ENCODE results near the gene PAK4.

PAK4 gene

GRCh38 chr19:39100500-39101166 is 25.0 kb upstream of the PAK4 start:
- Histone ChIP-seq H3K27me3 (ENCODE audit: control insufficient read depth, insufficient read depth, low read length, poor library complexity, severe bottlenecking) (peaks cover 18% of the 10 kb centered on the region), H3K4me3 (ENCODE audit: insufficient read depth, low read depth, low read length) (no peak overlapping the region), H3K27ac (ENCODE audit: insufficient read depth, low read depth, low read length, poor library complexity, severe bottlenecking) (no peak overlapping the region), H3K4me1 (ENCODE audit: control insufficient read depth, insufficient read depth, low read length) (no peaks in the 10 kb centered on the region), H3K9me3 (ENCODE audit: control insufficient read depth, low read length) (no peaks in the 10 kb centered on the region), H3K36me3 (ENCODE audit: control insufficient read depth, insufficient read depth, low read length) (no peaks in the 10 kb centered on the region)
- 90 to 91% methylated on average over 18 to 19 of the region's 19 CpGs for WGBS, 2 experiments

DNA sequence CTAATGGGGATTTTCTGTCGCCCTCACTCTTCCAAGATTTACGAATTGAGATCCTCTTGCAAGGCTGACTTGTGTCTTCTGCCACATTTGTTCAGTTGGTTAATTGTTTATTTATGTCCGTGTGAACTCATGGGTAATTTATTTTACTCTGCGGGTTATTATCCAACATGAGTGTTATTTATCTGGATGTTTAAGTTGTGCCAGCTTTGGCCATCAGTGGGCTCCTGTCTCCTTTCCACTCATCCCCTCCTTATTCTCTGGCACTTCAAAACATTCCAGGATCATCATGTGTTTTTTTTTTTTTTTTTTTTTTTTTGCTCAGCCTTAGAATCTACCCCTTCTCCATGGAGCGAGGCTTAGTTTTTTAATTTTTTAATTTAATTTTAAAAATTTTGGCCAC is 22.4 kb upstream of the PAK4 start:
- H3K36me3 ChIP-seq (ENCODE audit: control insufficient read depth, insufficient read depth, low read length) = no peaks in the 10 kb centered on the region
- 68 to 74% methylated on average over 3 to 5 of the region's 5 CpGs for WGBS, 2 experiments
- no peaks in the 10 kb centered on the region for H3K9me3 ChIP-seq (ENCODE audit: control insufficient read depth, low read length)
- H3K27me3 ChIP-seq (ENCODE audit: control insufficient read depth, insufficient read depth, low read length, poor library complexity, severe bottlenecking) = peaks cover 18% of the 10 kb centered on the region
- H3K4me3 ChIP-seq (ENCODE audit: insufficient read depth, low read depth, low read length) = no peak overlapping the region
- no peaks in the 10 kb centered on the region for H3K4me1 ChIP-seq (ENCODE audit: control insufficient read depth, insufficient read depth, low read length)
- H3K27ac ChIP-seq (ENCODE audit: insufficient read depth, low read depth, low read length, poor library complexity, severe bottlenecking) = no peak overlapping the region

- Histone ChIP-seq H3K27me3 (ENCODE audit: control insufficient read depth, insufficient read depth, low read length, poor library complexity, severe bottlenecking) (peaks cover 7% of the 10 kb centered on the region), H3K4me1 (ENCODE audit: control insufficient read depth, insufficient read depth, low read length) (no peaks in the 10 kb centered on the region), H3K27ac (ENCODE audit: insufficient read depth, low read depth, low read length, poor library complexity, severe bottlenecking) (no peak overlapping the region), H3K36me3 (ENCODE audit: control insufficient read depth, insufficient read depth, low read length) (no peaks in the 10 kb centered on the region), H3K9me3 (ENCODE audit: control insufficient read depth, low read length) (no peaks in the 10 kb centered on the region), H3K4me3 (ENCODE audit: insufficient read depth, low read depth, low read length) (no peak overlapping the region)
- WGBS, 2 experiments = 88 to 90% methylated on average over 4 to 5 of the region's 5 CpGs
Observed at GRCh38 chr19:39104186-39104596, 21.4 kb upstream of the PAK4 start.

- no peaks in the 10 kb centered on the region for H3K4me1 ChIP-seq (ENCODE audit: control insufficient read depth, insufficient read depth, low read length)
- H3K9me3 ChIP-seq (ENCODE audit: control insufficient read depth, low read length) = no peaks in the 10 kb centered on the region
- H3K4me3 ChIP-seq (ENCODE audit: insufficient read depth, low read depth, low read length) = no peak overlapping the region
- H3K36me3 ChIP-seq (ENCODE audit: control insufficient read depth, insufficient read depth, low read length) = no peaks in the 10 kb centered on the region
- H3K27ac ChIP-seq (ENCODE audit: insufficient read depth, low read depth, low read length, poor library complexity, severe bottlenecking) = no peak overlapping the region
- 87% methylated on average over 7 of the region's 7 CpGs for WGBS, 2 experiments
- no peaks in the 10 kb centered on the region for H3K27me3 ChIP-seq (ENCODE audit: control insufficient read depth, insufficient read depth, low read length, poor library complexity, severe bottlenecking)
Observed at GRCh38 chr19:39106194-39106593, 19.4 kb upstream of the PAK4 start.

DNA sequence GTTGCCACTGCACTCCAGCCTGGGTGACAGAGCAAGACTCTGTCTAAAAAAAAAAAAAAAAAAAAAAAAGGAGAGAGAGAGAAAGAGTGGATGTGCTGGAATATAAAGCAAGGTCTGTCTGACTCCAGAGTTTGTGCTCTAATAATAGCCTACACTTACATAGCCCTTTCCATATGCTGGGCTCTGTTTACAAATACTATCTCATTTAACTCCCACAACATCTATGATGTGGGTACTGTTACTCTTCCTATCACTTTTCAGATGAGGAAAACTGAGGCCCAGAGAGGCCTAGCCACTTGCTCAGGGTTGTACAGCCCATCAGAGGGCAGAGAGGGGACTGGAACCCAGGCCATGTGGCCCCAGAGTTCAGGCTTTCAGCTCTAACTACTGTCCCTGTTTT is 15.9 kb upstream of the PAK4 start:
- Histone ChIP-seq H3K4me1 (ENCODE audit: control insufficient read depth, insufficient read depth, low read length) (no peaks in the 10 kb centered on the region), H3K27me3 (ENCODE audit: control insufficient read depth, insufficient read depth, low read length, poor library complexity, severe bottlenecking) (no peaks in the 10 kb centered on the region), H3K36me3 (ENCODE audit: control insufficient read depth, insufficient read depth, low read length) (no peaks in the 10 kb centered on the region), H3K9me3 (ENCODE audit: control insufficient read depth, low read length) (no peaks in the 10 kb centered on the region), H3K4me3 (ENCODE audit: insufficient read depth, low read depth, low read length) (no peak overlapping the region), H3K27ac (ENCODE audit: insufficient read depth, low read depth, low read length, poor library complexity, severe bottlenecking) (no peak overlapping the region)

- 24 to 25% methylated on average over 16 of the region's 16 CpGs for WGBS, 2 experiments
- Histone ChIP-seq H3K4me3 (ENCODE audit: insufficient read depth, low read depth, low read length) (no peak overlapping the region), H3K9me3 (ENCODE audit: control insufficient read depth, low read length) (no peaks in the 10 kb centered on the region), H3K27me3 (ENCODE audit: control insufficient read depth, insufficient read depth, low read length, poor library complexity, severe bottlenecking) (no peaks in the 10 kb centered on the region), H3K27ac (ENCODE audit: insufficient read depth, low read depth, low read length, poor library complexity, severe bottlenecking) (no peak overlapping the region), H3K36me3 (ENCODE audit: control insufficient read depth, insufficient read depth, low read length) (no peaks in the 10 kb centered on the region), H3K4me1 (ENCODE audit: control insufficient read depth, insufficient read depth, low read length) (no peaks in the 10 kb centered on the region)
Observed at GRCh38 chr19:39110263-39110967, 15.2 kb upstream of the PAK4 start.

DNA sequence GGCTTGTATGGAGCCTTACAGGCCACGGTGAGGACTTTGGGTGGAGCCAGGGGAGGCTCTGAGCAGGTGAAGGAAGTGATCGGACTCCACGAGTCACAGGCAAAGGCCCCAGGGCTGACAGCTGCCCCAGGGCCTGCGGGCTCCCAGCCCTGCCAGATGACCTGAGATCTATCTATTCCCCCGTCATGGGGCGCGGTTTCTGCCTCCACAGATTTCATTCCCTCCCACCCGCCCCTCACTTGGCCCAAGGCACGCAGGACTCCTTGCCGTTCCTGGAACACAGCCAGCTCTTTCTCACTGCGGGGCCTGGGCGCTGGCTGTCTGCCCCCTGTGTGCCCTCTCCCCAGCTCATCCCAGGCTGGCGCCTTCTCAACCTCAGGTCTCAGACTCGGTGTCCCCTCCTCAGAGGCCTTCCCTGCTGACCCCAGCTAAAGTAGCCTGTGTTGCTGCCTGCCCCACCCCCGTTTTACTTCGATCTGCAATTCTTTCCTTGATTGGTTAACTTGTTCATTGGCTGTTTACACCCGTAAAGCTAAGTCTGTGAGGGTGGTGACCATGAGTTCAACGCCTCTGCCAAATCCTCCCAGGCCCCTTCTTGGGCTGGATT is 13.9 kb upstream of the PAK4 start:
- no peak overlapping the region for H3K4me3 ChIP-seq (ENCODE audit: insufficient read depth, low read depth, low read length)
- 74 to 75% methylated on average over 18 of the region's 18 CpGs for WGBS, 2 experiments
- H3K27me3 ChIP-seq (ENCODE audit: control insufficient read depth, insufficient read depth, low read length, poor library complexity, severe bottlenecking) = no peaks in the 10 kb centered on the region

GRCh38 chr19:39112338-39112890 is 13.2 kb upstream of the PAK4 start:
- H3K4me3 ChIP-seq (ENCODE audit: insufficient read depth, low read depth, low read length) = no peak overlapping the region
- no peaks in the 10 kb centered on the region for H3K4me1 ChIP-seq (ENCODE audit: control insufficient read depth, insufficient read depth, low read length)
- no peaks in the 10 kb centered on the region for H3K9me3 ChIP-seq (ENCODE audit: control insufficient read depth, low read length)
- H3K27me3 ChIP-seq (ENCODE audit: control insufficient read depth, insufficient read depth, low read length, poor library complexity, severe bottlenecking) = no peaks in the 10 kb centered on the region
- WGBS, 2 experiments = 93% methylated on average over 15 of the region's 15 CpGs
- no peaks in the 10 kb centered on the region for H3K36me3 ChIP-seq (ENCODE audit: control insufficient read depth, insufficient read depth, low read length)
- no peak overlapping the region for H3K27ac ChIP-seq (ENCODE audit: insufficient read depth, low read depth, low read length, poor library complexity, severe bottlenecking)

More for the DNA sequence above, 13.9 kb upstream of the PAK4 start:
- Histone ChIP-seq H3K4me1 (ENCODE audit: control insufficient read depth, insufficient read depth, low read length) (no peaks in the 10 kb centered on the region), H3K27ac (ENCODE audit: insufficient read depth, low read depth, low read length, poor library complexity, severe bottlenecking) (no peak overlapping the region), H3K9me3 (ENCODE audit: control insufficient read depth, low read length) (no peaks in the 10 kb centered on the region), H3K36me3 (ENCODE audit: control insufficient read depth, insufficient read depth, low read length) (no peaks in the 10 kb centered on the region)

DNA sequence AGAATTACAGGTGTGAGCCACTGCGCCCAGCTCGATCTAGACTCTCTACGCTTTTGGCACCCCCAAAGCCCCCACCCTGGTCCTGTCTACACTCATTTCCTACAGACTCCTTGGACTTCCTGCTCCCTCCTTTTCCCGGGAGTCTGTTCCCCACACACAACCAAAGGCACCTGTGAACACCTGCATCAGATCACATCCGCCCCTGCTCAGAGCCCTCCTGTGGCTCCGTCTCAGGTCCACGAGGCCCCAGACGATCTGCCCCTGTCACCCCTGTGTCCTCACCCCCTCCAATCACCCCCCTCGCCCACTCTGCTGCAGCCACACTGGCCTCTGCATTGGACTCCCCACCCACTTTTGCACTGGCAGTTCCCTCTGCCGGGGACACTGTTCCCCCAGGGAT is 12.4 kb upstream of the PAK4 start:
- Histone ChIP-seq H3K4me1 (ENCODE audit: control insufficient read depth, insufficient read depth, low read length) (no peaks in the 10 kb centered on the region), H3K36me3 (ENCODE audit: control insufficient read depth, insufficient read depth, low read length) (no peaks in the 10 kb centered on the region), H3K9me3 (ENCODE audit: control insufficient read depth, low read length) (no peaks in the 10 kb centered on the region), H3K4me3 (ENCODE audit: insufficient read depth, low read depth, low read length) (no peak overlapping the region), H3K27me3 (ENCODE audit: control insufficient read depth, insufficient read depth, low read length, poor library complexity, severe bottlenecking) (no peaks in the 10 kb centered on the region), H3K27ac (ENCODE audit: insufficient read depth, low read depth, low read length, poor library complexity, severe bottlenecking) (no peak overlapping the region)
- 86 to 89% methylated on average over 10 of the region's 10 CpGs for WGBS, 2 experiments

DNA sequence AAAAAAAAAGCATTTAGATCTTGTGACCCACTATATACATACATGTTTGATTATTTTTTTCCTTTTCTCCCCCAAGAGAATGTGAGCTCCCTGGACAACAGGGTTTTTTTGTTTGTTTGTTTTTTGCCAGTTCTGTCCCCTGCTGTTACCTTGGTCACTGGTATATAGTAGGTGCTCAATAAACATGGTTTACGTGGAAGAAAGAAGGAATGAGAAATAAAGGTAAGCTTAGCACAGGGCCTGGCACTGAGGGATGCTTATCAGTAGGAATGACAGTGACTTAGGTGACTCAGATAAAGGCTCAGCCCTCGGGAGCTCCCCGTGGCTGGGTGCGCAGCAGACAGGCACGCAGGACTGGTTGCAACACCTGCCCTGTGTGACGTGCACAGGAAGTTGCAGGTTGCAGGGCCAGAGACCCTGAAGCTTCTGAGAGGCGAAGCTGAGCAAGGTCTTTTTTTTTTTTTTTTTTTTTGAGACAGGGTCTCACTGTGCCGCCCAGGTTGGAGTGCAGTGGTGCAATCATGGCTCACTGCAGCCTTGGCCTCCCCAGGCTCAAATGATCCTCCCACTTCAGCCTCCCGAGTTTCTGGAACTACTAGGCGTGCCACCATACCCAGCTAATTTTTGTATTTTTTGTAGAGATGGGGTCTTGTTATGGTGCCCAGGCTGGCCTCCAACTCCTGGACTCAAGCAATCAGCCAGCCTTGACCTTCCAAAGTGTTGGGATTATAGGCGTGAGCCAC is 10.3 kb upstream of the PAK4 start:
- H3K27ac ChIP-seq (ENCODE audit: insufficient read depth, low read depth, low read length, poor library complexity, severe bottlenecking) = no peak overlapping the region
- H3K36me3 ChIP-seq (ENCODE audit: control insufficient read depth, insufficient read depth, low read length) = no peaks in the 10 kb centered on the region
- H3K4me1 ChIP-seq (ENCODE audit: control insufficient read depth, insufficient read depth, low read length) = no peaks in the 10 kb centered on the region
- no peak overlapping the region for H3K4me3 ChIP-seq (ENCODE audit: insufficient read depth, low read depth, low read length)
- H3K27me3 ChIP-seq (ENCODE audit: control insufficient read depth, insufficient read depth, low read length, poor library complexity, severe bottlenecking) = no peaks in the 10 kb centered on the region
- 88% methylated on average over 11 of the region's 11 CpGs for WGBS, 2 experiments
- no peaks in the 10 kb centered on the region for H3K9me3 ChIP-seq (ENCODE audit: control insufficient read depth, low read length)
